ENCODE data around the gene GALC.

Gene GALC

GRCh38 chr14:88007608-88008007, 14.6 kb upstream of the GALC start:
- in situ Hi-C loops (cut with HindIII; ENCODE audit: low sequenced_read_pairs), result no loop called here

DNA sequence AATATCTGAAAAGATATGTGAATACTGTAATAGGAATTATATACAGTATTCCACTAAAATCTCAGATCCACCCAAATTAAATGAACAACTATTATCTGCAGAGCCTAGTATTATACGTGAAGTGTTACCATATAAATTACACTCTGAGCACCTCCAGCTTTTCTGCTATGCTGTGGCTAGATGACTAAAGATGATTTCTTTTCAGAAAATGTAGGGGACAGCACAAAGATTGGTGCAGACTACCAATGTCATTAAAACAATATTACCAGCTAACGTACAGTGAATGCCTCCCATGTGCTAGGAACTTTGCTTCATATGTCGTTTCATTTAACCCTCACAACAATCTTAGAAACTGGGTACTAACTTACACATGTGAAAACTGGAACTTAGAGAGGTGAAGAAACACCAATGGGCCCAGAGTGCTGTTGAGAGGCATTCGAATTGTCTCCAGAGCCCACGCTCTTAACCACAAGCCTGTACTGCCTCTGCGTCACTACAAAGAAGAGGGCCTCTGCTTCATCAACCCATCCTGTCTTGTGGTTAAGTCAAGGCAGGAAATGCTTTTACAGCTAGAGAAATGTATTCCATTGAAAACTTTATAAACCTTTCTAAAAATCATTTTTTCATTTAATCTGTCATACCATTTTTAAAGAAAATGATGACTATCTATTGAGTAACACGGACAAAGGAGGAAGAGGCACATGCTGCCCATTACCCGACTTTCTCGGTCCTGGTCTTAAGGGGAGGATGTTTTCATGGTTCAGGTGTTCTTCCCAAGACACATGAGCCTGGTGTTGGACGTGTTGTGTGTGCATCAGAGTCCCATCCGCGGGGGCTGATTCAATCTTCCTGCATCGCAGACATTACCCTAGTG, 13.2 kb upstream of the GALC start:
- in situ Hi-C loops (cut with HindIII; ENCODE audit: low sequenced_read_pairs), result no loop called here

GRCh38 chr14:88005050-88005481, 12.1 kb upstream of the GALC start, which contains the start of gene GPR65:
GPR65 (plus strand) TSS chr14:88005135; CDS start chr14:88010848, 5,713 bp downstream.
- in situ Hi-C loops (cut with HindIII; ENCODE audit: low sequenced_read_pairs), result no loop called here

DNA sequence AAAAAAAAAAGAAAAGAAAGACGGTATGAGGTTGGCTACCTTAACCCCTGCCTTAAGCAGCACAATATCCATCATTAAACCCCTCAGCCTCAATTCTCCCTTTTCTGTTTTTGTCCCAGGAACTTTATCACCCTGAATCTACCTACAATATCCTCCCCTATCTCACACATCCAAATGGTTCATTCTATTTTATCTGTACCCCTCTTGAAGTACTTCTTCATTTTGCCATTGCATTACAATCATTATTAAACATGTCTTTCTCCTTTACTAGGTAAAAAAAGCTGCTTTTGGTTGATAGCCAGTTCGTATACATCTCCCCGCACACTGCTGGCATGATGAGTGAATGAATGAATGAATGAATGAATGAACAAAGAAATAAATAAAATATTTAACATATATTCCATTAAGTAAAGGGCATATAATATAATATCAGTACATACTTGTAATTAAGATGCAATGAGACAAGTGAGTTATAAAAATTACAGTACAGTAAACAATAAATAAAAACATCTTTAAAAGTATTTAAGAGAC, 11.6 kb upstream of the GALC start:
- in situ Hi-C loops (cut with HindIII; ENCODE audit: low sequenced_read_pairs), result no loop called here

DNA sequence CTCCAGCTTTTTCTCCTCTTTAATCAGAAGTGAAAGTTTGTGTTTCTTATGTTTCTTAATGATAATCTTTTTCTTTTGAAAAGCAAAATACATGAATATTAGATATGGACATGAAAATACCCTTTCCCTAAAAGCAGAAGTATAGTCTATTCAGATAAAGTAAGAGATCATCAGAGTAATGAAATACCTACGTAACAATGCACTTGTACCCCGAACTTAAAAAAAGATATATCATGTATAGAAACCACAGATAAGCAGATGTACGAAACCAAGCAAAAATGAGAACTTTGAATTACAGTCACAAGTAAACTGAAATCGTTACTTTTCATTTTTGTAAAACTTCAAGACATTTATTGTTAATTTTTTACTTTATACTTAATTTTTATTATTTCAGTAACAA, 10.4 kb upstream of the GALC start:
- in situ Hi-C loops (cut with HindIII; ENCODE audit: low sequenced_read_pairs), result no loop called here

DNA sequence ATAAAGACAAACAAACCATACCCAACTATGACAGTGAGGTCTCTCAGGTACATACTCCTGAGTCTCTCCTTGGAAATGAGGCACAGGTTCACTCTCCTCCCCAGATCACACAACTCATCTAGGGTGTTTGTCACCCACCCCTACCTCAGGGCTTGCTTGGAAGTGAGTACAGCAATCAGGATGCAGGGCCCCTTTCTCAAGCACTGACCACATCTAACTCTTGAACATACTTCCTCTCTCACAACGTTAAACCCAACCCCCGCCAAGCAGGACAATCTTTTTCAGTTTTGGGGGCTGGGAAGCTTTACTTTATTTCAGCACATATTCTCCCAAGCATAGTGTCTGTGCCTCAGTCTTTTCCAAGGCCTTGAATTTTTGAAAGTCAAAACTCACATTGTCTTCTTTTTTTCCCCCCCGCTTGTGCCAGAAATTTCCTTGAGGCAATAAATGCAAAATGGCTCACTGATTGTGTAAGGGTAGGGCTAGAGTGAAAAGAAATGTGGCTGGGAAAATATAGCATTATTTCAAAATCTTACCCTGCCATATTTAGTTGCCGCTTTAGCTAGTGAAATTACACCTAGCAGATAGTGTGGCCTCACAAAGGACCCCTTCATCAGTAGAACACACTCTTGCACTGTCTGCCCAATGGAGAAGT, 9.6 kb upstream of the GALC start:
- in situ Hi-C loops (cut with HindIII; ENCODE audit: low sequenced_read_pairs), result no loop called here

- in situ Hi-C loops (cut with HindIII; ENCODE audit: low sequenced_read_pairs), result no loop called here
Observed at GRCh38 chr14:87999277-87999676, 6.3 kb upstream of the GALC start.

GRCh38 chr14:87998482-87998881, 5.5 kb upstream of the GALC start:
- in situ Hi-C loops (cut with HindIII; ENCODE audit: low sequenced_read_pairs), result no loop called here

GRCh38 chr14:87996291-87996592, 3.3 kb upstream of the GALC start:
- in situ Hi-C loops (cut with HindIII; ENCODE audit: low sequenced_read_pairs), result no loop called here

DNA sequence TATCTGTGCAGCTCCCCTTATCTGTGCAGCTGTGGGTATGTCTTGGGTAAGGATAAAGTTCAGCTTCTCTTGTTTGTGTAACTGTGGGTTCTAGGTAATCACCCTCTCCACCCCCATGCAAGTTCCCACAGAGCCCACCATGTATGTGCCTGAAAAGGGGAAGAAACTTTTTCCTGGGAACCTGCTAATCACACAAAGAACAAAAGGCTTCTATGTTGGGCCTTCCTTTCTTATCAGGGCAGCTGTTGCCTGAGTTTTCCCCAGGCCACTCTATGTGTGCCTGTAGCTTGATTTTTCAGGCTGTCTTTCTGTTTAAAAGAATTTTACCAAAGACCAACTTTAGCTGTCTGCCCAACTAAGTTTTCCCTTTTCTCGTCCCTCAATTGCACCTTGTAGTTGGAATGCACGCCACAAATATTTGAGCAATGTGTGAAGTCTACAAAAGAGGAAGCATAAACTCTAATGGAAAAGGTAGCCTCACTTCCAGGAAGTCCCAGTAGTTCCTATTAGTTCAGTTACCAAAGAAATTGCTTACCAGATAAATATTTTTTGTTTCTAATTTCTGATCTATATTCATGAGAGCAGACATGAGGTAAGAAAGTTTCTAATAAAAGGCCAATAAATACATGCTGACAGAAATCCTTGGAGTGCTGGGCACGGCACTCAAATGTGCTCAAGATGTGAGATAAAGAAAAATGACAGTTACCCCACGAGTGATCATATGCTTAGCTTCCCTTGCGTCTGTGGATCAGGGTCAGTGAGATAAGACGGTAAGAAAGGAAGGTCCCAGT, 2.7 kb upstream of the GALC start:
- in situ Hi-C loops (cut with HindIII; ENCODE audit: low sequenced_read_pairs), result no loop called here

GRCh38 chr14:87994974-87995373, 2.0 kb upstream of the GALC start:
- in situ Hi-C loops (cut with HindIII; ENCODE audit: low sequenced_read_pairs), result no loop called here

DNA sequence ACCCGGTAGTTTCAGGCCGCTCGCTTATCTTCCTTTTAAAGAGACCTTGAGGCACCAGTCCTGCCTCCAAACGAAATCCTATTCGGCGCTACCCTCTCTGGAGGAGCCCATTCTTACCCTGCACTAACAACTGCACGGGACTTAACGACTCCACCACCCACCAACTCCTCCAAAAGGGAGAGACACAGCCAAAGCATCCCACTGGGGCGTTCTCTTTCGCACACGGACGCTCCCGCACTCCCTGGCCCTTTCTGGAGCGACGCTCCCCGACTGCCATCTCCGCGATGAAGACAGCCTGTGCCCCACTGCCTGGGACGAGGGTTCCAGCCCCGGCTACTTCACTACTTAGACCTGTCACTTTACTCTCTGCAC, 650 bp downstream of the GALC start:
- in situ Hi-C loops (cut with HindIII; ENCODE audit: low sequenced_read_pairs), result no loop called here

DNA sequence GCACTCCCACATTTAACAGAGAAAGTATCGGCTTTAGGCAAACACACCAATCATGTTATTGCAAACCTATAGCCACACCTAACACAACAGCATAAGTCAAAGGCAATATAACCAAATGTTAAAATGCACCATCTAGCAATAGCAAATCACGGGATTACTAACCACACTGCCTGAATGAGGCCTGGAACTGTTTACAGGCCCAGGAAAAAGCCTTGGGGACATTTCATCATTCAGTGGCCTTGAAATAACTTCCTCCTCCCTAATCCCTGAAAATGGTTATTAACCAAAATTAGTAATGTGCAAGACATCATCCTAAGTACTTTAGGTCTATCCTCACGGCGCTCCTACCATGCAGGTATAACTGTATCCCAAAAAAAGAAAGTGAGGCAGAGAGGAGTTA, 2.3 kb downstream of the GALC start:
- in situ Hi-C loops (cut with HindIII; ENCODE audit: low sequenced_read_pairs), result no loop called here

DNA sequence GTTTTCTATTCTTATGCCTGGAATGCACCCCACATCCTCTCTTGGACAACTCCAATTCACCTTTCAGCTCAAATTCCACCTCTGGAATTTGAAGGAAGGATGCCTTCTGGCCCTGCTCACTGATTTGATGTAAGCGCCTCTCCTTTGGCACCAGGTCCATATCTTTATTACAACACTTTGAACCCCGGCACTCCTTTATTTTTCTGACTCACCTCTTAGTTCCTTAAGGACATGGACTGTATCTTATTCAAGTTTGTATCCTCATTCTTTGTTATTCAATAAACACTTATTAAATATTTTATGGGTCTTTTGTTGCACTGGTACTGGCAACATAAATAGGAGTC, 3.1 kb downstream of the GALC start:
- in situ Hi-C loops (cut with HindIII; ENCODE audit: low sequenced_read_pairs), result no loop called here

DNA sequence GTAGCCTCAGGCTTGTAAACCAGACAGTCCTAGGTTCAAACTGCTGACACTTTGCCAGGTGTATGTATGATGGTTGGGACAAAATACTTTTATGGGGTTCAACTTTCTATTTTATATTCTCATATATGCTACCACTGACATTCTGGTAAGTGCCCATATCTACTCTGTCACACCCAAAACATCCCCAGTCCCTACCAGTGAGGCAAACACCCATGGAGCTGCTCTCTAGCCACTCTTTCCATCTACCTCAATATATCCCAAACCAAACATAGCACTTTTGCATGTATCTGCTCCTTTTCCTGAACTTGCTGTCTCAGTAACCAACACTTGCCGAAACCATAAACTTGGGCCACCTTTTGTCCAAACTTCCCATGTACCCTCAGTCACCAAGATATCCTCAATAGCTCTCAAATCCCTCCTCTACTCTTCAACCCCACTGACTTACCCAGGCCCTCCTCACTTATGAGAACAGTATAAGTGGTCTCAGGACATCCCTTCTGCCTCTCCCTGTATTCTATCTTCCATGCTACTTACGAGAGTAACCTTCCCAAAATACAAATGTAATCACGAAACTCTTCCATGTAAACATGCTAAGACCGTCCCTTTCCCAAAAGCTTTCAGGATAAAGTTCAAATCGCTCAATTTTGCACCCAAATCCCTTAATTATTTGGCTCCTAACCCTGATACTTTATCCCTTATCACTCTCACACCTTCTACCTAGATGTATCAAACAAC, 3.6 kb downstream of the GALC start:
- in situ Hi-C loops (cut with HindIII; ENCODE audit: low sequenced_read_pairs), result no loop called here

DNA sequence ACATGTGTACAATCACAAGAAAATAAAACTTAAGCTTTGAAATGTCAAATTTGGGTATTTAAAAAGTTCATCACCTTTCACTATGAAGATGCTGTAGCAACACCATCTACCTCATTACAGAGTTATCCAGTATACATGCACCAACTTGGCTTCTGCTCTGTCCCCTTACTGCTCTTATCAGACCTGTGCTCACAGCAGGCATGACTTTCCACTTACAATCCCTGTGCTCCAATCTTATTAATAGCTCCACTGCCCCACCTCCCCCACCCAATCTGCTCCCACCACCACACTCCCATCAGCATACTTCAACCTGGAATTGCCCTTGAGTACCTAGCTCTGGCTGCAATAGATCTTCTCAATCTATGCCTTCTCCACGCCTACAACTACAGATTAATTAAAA, 13.3 kb downstream of the GALC start:
- in situ Hi-C loops (cut with HindIII; ENCODE audit: low sequenced_read_pairs), result no loop called here

DNA sequence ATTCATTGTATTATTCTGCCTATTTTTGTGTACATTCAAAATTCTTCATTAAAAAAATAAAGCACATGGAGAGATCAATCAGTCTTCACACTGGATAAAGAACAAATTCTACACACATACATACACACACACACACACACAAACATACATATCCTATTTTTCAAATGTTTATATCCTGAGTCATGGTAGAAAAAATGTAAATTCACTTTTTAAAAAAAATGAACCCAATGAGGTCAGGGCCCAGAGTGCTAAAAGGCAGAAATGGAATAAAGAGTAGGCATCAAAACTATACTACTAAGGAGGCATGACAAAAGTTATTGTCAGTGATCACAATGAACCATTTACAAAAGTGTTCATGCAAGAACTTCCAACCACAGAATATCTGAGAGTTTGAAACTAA, 17.3 kb downstream of the GALC start:
- in situ Hi-C loops (cut with HindIII; ENCODE audit: low sequenced_read_pairs), result no loop called here

DNA sequence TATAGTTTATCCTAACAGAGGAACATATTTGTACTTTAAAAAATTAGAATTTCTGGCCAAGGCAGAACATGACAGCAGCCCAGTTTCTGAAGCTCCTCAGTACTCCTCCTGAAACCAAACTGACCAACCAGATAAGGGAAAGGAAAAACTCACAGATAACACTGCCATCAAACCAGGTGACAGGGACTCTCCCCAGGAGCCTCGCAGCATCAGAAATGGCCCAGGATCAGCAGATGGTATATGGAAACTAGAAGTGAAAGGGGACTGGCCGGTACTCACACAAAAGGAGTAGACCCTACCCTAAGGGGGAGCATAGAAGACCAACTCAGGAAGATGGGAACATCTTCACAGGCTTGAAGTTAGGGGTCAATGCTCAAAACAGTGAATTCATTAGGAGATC, 22.0 kb downstream of the GALC start:
- in situ Hi-C loops (cut with HindIII; ENCODE audit: low sequenced_read_pairs), result no loop called here

DNA sequence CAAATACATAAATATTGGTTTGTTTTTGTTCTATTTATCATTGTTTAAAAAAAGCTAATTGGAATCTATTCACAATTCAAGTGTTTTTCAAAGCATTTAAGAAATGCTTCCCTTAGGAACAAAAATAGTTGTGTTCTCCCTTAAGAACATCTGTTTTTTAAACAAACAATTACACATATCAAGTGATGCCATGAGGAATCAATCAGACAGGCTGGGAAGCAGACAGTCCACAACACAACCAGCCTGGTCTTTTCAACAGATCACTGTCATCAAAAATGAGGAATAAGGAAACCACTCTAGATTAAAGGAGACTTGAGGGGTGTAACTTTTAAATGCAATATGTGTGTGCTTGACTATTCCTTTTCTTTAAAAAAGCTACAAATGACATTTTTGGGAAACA, 25.5 kb downstream of the GALC start:
- in situ Hi-C loops (cut with HindIII; ENCODE audit: low sequenced_read_pairs), result no loop called here

DNA sequence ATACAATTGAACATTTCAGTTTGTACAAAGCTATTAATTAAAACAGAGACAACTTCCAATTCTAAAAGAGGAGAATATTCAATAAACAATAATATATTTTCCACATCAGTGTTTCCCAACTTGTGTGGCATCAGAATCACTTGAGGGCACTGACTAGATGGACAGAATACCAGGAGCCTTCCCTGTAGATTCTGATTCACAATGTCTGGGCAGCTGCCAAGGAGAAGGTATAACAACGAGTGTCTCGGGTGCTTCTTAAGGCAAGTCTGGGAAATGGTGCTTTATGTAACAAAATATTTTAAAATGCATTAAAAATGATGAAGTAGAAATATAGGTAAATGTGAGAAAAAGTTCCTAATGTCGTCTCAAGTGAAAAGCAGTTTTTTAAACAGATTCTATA, 26.2 kb downstream of the GALC start:
- in situ Hi-C loops (cut with HindIII; ENCODE audit: low sequenced_read_pairs), result no loop called here

DNA sequence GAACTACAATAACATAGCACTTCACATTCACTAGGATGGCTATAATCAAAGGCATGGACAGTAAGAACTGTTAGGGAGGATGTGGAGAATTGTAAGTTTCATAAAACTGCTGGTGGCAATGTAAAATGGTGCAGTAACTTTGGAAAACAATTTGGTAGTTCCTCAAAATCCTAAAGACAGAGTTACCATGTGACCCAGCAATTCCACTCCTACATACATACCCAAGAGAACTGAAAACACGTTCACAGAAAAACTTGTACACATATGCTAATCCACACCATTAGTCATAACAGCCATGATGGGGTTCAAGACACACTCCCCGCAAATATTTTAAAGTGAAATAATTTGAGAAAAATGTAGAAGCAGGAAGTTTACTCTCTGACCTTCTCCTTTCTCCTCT, 31.7 kb downstream of the GALC start:
- in situ Hi-C loops (cut with HindIII; ENCODE audit: low sequenced_read_pairs), result no loop called here

Measured in endothelial cell of hepatic sinusoid (primary cell).